Left cardiac atrium (tissue), 4 donors: Measurements from ENCODE around the gene MPLKIP. TPM values are rescaled to one million over a fixed set of nuclear protein-coding genes. Genes with fewer than 3 reads are reported as not detected.
"Not testable (repeated sequence)": the region's sequence is repeated elsewhere in the genome, so short reads cannot be mapped to it uniquely, and the experiment has no call there.

ENCODE experiments used
- ATAC-seq, 2 donors: fragments of 200-7000 bp; cut with Tn5 transposase; one replicate each; pipeline ENCODE4 v1.9.1; 2020; ENCODE audit warnings: mild to moderate bottlenecking in 2 of 2, moderate library complexity in 2 of 2
- DNase-seq: peaks from one replicate; pipeline ENCODE4 v3.0.0-alpha.2; 2020
- intact Hi-C, 2 donors: fragments of 100-400 bp; cut with DNase I; formaldehyde crosslinking; loops; one replicate each; pipeline versions ENCODE4 v1.14.1 to v1.15.1; 2022 to 2023
- total RNA-seq, 2 donors: library from RNA; stranded (reverse); fragmentation: NEBNext Ultra II Directional; extraction: Animal tissue kit (Norgen Biotek cat#: 25700); gene quantifications; one replicate each; pipeline ENCODE4 v1.2.1, GENCODE V29; 2021
- donor health status: DM: no; HTN: yes; CAD: no.
- donor health status: DM: no; HTN: yes; CAD: no; lungs with severe emphysema.
- donor health status: DM: yes; HTN: yes; CAD: no.
- donor health status: Dilated cardiomyopathy.

MPLKIP gene
- total RNA-seq, 2 donors from 2014 or later = 17.1 to 20.5 TPM

DNA sequence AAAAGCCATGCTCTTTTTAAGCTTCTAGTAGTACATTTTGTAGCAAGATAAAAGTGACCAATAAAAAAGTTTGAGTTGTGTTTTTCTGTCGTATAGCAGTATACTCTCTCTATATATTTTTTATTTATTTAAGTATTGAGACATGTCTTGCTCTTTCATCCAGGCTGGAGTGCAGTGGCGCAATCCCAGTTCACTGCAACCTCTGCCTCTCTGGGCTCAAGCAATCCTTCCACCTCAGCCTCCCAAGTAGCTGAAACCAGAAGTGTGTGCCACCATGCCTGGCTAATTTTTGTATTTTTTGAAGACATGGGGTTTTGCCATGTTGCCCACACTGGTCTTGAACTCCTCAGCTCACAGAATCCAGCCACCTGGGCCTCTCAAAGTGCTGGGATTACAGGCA is 3.1 kb upstream of the MPLKIP start:
- DNase-seq (no peak), ATAC-seq (no peak)
- intact Hi-C loops = no loop called here

- DNase-seq (no peak), ATAC-seq (no peak)
- intact Hi-C loops = no loop called here
Measured at GRCh38 chr7:40135317-40135610, 842 bp upstream of the MPLKIP start.

GRCh38 chr7:40133561-40134427 is 628 bp downstream of the MPLKIP start:
- DNase-seq = no peak
- intact Hi-C loops = loop anchor here in 1 of 2 donors (5.0 kb wide), 1 partner anchor 236 kb away; no protein-coding TSS in a partner anchor
- peak; percentile 70 to 80 for ATAC-seq

GRCh38 chr7:40122940-40123254 is 11.5 kb downstream of the MPLKIP start:
- DNase-seq (no peak), ATAC-seq (no peak)
- intact Hi-C loops = no loop called here

- ATAC-seq, DNase-seq, intact Hi-C loops: not testable (repeated sequence)
Measured at GRCh38 chr7:40122100-40122939, 12.1 kb downstream of the MPLKIP start.

- intact Hi-C loops = no loop called here
- DNase-seq (no peak), ATAC-seq (no peak)
Measured at GRCh38 chr7:40120020-40120419, 14.4 kb downstream of the MPLKIP start.

DNA sequence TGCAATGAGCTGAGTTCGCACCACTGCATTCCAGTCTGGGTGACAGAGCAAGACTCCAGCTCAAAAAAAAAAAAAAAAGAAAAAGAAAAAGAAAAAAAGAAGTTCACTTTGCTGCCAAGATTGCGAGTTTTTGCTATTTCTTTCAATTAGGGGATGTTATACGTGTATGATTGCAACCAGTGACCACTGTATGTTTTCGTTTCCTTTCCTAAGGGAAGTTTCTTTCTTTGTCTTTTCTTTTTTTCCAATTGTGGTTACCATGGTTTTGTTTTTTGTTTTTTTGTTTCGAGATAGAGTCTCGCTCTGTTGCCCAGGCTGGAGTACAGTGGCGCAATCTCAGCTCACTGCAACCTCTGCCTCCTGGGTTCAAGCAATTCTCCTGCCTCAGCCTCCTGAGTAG is 16.2 kb downstream of the MPLKIP start:
- DNase-seq, intact Hi-C loops: not testable (repeated sequence)

GRCh38 chr7:40117199-40117598 is 17.2 kb downstream of the MPLKIP start:
- ATAC-seq, intact Hi-C loops, DNase-seq: not testable (repeated sequence)

More for the DNA sequence above, 16.2 kb downstream of the MPLKIP start:
- not testable (repeated sequence) for ATAC-seq

DNA sequence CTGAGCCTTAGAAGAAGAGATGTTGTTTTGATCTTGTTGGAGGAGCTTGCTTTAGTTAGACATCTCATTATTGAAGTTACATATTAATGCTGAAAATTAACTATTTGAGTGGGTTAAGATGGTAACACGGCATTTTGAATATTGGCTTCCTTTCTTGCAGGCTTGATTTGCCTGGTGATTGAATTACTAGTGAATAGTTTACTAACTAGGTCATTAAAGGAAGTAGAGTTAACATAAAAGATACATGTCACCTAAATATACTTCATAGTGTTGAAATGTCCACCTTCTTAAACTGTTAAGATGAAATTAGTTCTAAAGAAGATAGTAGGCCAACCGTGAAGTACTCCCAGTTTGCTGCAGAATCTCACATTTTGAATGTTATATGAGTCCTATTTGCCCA is 18.5 kb downstream of the MPLKIP start:
- no peak for ATAC-seq
- intact Hi-C loops = no loop called here
- no peak for DNase-seq

DNA sequence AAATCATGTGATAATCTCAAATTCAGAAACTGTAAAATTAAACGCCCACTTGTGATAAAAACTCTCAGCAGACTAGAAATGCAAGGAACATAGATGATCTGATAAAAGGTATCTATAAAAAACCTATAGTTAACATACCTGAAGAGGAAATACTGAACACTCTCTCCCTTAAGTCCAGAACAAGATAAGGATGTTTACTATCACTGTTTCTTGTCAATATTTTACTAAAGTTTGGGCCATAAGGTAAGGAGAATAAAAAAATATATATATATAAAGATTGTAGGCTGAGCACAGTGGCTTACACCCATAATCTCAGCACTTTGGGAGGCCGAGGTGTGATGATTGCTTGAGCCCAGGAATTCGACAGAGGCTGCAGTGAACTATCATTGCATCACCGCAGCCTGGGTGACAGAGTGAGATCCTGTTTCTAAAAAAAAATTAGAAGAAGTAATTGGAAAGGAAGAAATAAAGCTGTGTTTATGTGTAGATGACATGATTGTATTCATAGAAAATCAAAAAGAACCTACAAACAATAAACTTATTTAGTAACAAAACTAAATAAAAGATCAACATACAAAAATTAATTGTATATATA is 28.4 kb downstream of the MPLKIP start:
- intact Hi-C loops = no loop called here
- DNase-seq (no peak), ATAC-seq (no peak)

- intact Hi-C loops = no loop called here
- DNase-seq (no peak), ATAC-seq (no peak)
Measured at GRCh38 chr7:40102897-40103296, 31.5 kb downstream of the MPLKIP start.

GRCh38 chr7:40101201-40101600 is 33.2 kb downstream of the MPLKIP start:
- no peak for DNase-seq
- ATAC-seq = no peak
- intact Hi-C loops = no loop called here

- intact Hi-C loops = no loop called here
- ATAC-seq (no peak), DNase-seq (no peak)
Measured at GRCh38 chr7:40099837-40100236, 34.6 kb downstream of the MPLKIP start.

DNA sequence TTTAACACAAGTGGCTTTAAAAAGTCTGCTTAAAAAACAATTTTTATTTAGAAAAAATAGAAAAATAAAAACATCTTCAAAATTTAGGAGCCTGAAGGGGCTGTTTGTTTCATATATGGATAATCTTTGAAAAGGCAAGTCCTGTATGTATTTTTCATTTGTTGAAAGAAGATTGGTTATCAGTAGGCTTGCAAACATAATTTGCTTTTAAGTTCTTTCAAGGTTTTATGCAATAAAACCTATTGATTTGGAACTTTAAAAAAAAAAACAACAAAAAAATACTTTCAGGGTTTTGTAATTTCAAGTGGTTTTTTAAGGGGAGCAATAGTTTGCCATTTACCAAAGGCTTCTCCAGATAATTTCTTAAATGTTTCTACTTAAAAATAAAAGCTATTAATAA is 35.6 kb downstream of the MPLKIP start:
- ATAC-seq (no peak), DNase-seq (no peak)
- intact Hi-C loops = no loop called here

DNA sequence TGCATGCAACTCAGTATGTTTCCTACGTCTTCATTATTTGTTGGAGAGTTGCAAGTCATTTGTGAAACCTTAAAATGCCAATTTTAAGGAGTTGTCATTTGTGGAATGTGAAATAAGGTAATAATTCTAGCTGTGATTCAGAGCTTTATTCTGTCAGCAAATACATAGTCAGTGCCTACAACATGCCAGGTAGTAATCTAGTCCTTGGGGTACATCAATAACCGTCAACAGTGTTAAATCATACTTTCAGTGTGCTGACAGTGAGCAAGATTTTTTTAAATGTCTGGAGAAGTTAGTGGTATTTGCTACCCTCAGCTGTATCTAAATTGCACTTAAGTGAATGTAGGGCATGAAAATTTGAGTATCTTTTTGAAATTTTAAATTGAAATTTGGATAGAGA is 36.7 kb downstream of the MPLKIP start:
- intact Hi-C loops = no loop called here
- ATAC-seq (no peak), DNase-seq (no peak)

DNA sequence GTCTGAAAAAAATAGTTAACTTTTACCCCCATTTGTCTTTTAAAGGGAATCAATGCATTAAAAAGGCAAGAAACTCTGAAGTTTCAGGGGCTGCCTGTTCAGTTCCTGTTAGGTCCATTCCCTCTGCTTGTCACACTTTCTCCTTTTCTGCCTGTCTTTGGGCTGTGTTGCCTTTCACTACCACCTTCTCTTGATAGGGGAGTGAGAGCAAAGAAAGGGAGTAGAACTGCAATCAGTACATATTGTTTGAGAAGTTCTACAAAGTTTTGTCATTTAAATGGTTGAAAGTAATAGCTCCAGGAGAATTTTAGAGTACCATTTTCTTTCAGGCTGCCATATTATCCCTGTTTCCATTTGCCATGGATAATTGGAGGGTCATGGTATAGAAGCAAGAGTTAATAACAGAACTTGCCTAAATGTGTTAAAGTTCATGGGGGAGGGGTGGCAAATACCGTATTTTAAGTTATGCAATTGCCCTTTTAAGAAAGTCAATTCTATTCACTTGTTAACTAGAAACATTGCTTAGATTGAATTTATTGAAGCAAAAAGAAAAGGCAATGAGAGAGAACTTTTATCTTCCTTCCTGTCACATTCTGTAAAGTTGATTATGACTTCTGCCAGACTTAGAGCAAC is 38.6 kb downstream of the MPLKIP start:
- intact Hi-C loops = no loop called here
- DNase-seq (no peak), ATAC-seq (no peak)

DNA sequence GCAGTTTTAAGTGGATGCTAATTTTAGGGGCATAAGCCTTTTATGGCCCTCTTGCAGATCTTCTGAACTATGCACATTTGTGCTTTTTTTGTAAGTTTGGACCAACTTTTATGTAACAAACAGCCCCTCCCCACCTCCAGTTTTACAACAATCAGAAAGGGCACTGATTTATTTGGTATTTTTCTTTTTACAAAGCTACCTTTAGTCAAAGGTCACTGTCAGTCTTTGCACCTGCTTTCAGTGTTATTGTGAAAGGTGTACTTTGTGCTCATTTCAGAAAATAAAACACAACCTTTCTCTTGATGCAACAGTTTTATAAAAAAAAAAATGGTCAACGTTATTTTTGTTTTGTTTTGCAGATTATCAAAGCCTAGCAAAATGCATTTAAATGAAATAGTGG is 39.2 kb downstream of the MPLKIP start:
- ATAC-seq (no peak), DNase-seq (no peak)
- intact Hi-C loops = no loop called here

DNA sequence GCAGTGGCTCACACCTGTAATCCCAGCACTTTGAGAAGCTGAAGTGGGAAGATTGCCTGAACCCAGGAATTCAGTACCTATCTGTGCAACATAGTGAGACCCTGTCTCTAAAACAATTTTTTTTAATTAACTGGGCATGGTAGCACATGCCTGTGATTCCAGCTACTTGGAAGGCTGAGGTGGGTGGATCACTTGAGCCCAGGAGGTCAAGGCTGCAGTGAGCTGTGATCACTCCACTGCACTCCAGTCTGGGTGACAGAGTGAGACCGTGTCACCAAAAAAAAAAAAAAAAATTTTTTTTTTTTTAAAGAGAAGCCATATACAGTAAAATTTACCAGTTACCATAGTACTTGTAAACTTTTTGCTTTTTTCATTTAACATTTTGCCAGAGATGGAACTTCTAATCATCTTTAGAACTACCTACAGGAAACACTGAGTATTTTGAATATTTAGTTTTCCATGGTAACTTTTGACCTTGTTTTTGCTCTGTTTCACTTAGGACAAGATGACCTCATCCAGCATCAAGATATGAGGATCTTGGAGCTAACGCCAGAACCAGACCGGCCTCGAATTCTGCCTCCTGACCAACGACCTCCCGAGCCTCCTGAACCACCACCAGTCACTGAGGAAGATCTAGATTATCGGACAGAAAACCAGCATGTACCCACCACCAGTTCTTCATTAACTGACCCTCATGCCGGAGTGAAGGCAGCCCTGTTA is 40.6 kb downstream of the MPLKIP start:
- intact Hi-C loops = no loop called here
- ATAC-seq (no peak), DNase-seq (no peak)

- DNase-seq = no peak
- intact Hi-C loops = no loop called here
- ATAC-seq = no peak
Measured at GRCh38 chr7:40092182-40092581, 42.2 kb downstream of the MPLKIP start.
